Thyroid gland (tissue), 4 donors: Measurements from ENCODE around the gene CAMTA1.

Experiments used
- POLR2A ChIP-seq, 2 donors: fragments of 450-650 bp; IDR thresholded peaks; one replicate each; pipeline ENCODE4 v1.6.1; 2017; ENCODE audit warnings: antibody characterized with exemption in 2 of 2, mild to moderate bottlenecking in 2 of 2, moderate library complexity in 1 of 2
- TF ChIP-seq, protein P1 (sequence below), 6 experiments: fragments of 200-600 bp in 3 of 6; fragments of 450-650 bp in 3 of 6; sonication (generic) in 3 of 6; IDR thresholded peaks; one replicate each; pipeline ENCODE4 v1.5.1; 2016 to 2019; ENCODE audit warnings: antibody characterized with exemption in 6 of 6, mild to moderate bottlenecking in 2 of 6, inconsistent platforms in 1 of 6, moderate library complexity in 1 of 6

DNA sequence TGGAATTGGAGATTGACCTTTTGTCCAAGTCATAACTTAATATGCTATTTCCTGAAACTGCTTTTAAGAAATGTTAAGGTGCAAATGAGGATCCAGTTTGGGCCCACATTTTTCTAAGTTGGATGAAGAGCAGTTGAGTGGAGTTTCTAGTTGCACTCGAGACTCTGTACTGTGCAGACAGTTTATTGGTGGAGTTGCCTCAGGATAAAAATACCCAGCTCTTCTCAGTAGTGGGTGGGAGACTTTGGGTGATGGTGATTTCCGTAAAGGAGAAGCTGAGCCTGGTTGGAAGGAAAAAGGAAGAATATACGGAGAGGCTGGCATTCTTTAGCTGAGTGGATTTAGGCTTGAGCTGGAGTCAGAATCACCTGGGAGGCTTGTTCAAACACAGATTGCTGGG is 49.9 kb downstream of the CAMTA1 start:
- TF ChIP-seq, protein P1, sequence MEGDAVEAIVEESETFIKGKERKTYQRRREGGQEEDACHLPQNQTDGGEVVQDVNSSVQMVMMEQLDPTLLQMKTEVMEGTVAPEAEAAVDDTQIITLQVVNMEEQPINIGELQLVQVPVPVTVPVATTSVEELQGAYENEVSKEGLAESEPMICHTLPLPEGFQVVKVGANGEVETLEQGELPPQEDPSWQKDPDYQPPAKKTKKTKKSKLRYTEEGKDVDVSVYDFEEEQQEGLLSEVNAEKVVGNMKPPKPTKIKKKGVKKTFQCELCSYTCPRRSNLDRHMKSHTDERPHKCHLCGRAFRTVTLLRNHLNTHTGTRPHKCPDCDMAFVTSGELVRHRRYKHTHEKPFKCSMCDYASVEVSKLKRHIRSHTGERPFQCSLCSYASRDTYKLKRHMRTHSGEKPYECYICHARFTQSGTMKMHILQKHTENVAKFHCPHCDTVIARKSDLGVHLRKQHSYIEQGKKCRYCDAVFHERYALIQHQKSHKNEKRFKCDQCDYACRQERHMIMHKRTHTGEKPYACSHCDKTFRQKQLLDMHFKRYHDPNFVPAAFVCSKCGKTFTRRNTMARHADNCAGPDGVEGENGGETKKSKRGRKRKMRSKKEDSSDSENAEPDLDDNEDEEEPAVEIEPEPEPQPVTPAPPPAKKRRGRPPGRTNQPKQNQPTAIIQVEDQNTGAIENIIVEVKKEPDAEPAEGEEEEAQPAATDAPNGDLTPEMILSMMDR (IDR thresholded peaks at IDR 0.05) = no peak
- TF ChIP-seq POLR2A (IDR thresholded peaks at IDR 0.05) = no peak
